WTC11 (cell line): ENCODE data around the gene ADNP2.

Experiments used
- ESRRA ChIP-seq: sonication (generic); formaldehyde crosslinking; IDR thresholded peaks from 2 replicates; pipeline ENCODE4 v1.8.1; 2022; ENCODE audit warnings: mild to moderate bottlenecking, missing genetic modification reagents, borderline replicate concordance
- ZNF263 ChIP-seq: sonication (generic); formaldehyde crosslinking; IDR thresholded peaks from 2 replicates; pipeline ENCODE4 v1.8.1; 2022; ENCODE audit warnings: low read depth, mild to moderate bottlenecking, moderate library complexity, missing genetic modification reagents
- TF ChIP-seq, protein P1 (sequence below): sonication (generic); formaldehyde crosslinking; IDR thresholded peaks from 2 replicates; pipeline ENCODE4 v1.8.0; 2022; ENCODE audit warnings: mild to moderate bottlenecking, missing genetic modification reagents
- TF ChIP-seq, protein P2 (sequence below): fragments of 200-600 bp; IDR thresholded peaks from 2 replicates; pipeline ENCODE4 v1.8.0; 2022; ENCODE audit warnings: antibody characterized with exemption
- TF ChIP-seq, protein P3 (sequence below): sonication (generic); formaldehyde crosslinking; IDR thresholded peaks from 2 replicates; pipeline ENCODE4 v1.8.1; 2022; ENCODE audit warnings: low read depth, mild to moderate bottlenecking, moderate library complexity, missing genetic modification reagents, borderline replicate concordance
- TF ChIP-seq, protein P4 (sequence below): sonication (generic); formaldehyde crosslinking; IDR thresholded peaks from 2 replicates; pipeline ENCODE4 v1.8.1; 2023; ENCODE audit warnings: mild to moderate bottlenecking, missing genetic modification reagents, moderate library complexity
- TF ChIP-seq, protein P5 (sequence below): sonication (generic); formaldehyde crosslinking; IDR thresholded peaks from 2 replicates; pipeline ENCODE4 v1.8.1; 2023; ENCODE audit warnings: mild to moderate bottlenecking, missing genetic modification reagents
- TF ChIP-seq, protein P6 (sequence below): sonication (generic); formaldehyde crosslinking; IDR thresholded peaks from 2 replicates; pipeline ENCODE4 v1.8.1; 2023; ENCODE audit warnings: mild to moderate bottlenecking, missing genetic modification reagents, moderate library complexity

DNA sequence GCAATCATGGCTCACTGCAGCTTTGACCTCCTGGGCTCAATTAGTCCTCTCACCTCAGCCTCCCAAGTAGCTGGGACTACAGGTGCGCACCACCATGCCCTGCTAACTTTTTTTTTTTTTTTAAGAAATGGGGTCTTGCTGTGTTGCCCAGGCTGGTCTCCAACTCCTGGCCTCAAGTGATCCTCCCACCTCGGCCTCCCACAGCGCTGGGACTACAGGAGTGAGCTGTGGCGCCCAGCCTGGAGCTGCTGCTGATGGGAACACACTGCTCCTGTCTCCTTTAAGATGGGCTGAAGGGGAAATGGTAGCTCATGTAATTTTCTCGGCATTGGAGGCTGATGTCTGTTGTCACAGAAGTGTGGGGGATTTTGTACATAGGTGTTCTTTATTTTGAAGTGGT, 34.9 kb upstream of the ADNP2 start:
- no peak for TF ChIP-seq ZNF263 (CRISPR knock-in tag)
- TF ChIP-seq, protein P1, sequence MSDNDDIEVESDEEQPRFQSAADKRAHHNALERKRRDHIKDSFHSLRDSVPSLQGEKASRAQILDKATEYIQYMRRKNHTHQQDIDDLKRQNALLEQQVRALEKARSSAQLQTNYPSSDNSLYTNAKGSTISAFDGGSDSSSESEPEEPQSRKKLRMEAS (CRISPR knock-in tag): no peak
- TF ChIP-seq, protein P2, sequence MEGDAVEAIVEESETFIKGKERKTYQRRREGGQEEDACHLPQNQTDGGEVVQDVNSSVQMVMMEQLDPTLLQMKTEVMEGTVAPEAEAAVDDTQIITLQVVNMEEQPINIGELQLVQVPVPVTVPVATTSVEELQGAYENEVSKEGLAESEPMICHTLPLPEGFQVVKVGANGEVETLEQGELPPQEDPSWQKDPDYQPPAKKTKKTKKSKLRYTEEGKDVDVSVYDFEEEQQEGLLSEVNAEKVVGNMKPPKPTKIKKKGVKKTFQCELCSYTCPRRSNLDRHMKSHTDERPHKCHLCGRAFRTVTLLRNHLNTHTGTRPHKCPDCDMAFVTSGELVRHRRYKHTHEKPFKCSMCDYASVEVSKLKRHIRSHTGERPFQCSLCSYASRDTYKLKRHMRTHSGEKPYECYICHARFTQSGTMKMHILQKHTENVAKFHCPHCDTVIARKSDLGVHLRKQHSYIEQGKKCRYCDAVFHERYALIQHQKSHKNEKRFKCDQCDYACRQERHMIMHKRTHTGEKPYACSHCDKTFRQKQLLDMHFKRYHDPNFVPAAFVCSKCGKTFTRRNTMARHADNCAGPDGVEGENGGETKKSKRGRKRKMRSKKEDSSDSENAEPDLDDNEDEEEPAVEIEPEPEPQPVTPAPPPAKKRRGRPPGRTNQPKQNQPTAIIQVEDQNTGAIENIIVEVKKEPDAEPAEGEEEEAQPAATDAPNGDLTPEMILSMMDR: no peak
- TF ChIP-seq, protein P3, sequence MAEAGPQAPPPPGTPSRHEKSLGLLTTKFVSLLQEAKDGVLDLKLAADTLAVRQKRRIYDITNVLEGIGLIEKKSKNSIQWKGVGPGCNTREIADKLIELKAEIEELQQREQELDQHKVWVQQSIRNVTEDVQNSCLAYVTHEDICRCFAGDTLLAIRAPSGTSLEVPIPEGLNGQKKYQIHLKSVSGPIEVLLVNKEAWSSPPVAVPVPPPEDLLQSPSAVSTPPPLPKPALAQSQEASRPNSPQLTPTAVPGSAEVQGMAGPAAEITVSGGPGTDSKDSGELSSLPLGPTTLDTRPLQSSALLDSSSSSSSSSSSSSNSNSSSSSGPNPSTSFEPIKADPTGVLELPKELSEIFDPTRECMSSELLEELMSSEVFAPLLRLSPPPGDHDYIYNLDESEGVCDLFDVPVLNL (CRISPR knock-in tag): no peak
- TF ChIP-seq, protein P4, sequence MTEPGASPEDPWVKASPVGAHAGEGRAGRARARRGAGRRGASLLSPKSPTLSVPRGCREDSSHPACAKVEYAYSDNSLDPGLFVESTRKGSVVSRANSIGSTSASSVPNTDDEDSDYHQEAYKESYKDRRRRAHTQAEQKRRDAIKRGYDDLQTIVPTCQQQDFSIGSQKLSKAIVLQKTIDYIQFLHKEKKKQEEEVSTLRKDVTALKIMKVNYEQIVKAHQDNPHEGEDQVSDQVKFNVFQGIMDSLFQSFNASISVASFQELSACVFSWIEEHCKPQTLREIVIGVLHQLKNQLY (CRISPR knock-in tag): no peak
- TF ChIP-seq, protein P5, sequence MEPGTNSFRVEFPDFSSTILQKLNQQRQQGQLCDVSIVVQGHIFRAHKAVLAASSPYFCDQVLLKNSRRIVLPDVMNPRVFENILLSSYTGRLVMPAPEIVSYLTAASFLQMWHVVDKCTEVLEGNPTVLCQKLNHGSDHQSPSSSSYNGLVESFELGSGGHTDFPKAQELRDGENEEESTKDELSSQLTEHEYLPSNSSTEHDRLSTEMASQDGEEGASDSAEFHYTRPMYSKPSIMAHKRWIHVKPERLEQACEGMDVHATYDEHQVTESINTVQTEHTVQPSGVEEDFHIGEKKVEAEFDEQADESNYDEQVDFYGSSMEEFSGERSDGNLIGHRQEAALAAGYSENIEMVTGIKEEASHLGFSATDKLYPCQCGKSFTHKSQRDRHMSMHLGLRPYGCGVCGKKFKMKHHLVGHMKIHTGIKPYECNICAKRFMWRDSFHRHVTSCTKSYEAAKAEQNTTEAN: no peak
- no peak for TF ChIP-seq ESRRA (CRISPR knock-in tag)
- TF ChIP-seq, protein P6, sequence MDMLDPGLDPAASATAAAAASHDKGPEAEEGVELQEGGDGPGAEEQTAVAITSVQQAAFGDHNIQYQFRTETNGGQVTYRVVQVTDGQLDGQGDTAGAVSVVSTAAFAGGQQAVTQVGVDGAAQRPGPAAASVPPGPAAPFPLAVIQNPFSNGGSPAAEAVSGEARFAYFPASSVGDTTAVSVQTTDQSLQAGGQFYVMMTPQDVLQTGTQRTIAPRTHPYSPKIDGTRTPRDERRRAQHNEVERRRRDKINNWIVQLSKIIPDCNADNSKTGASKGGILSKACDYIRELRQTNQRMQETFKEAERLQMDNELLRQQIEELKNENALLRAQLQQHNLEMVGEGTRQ: no peak
